Peyer's patch (tissue), 4 donors: ENCODE measurements around the gene ISY1.

Experiments used
- POLR2A ChIP-seq, 2 donors: fragments of 450-650 bp; IDR thresholded peaks; one replicate each; pipeline ENCODE4 v1.5.1; 2017; ENCODE audit warnings: antibody characterized with exemption in 2 of 2, mild to moderate bottlenecking in 2 of 2, moderate library complexity in 2 of 2
- TF ChIP-seq, protein P1 (sequence below), 6 experiments: fragments of 450-650 bp in 4 of 6; fragments of 200-600 bp in 2 of 6; sonication (generic) in 1 of 6; IDR thresholded peaks; one replicate each; pipeline ENCODE4 v1.5.1; 2017 to 2019; ENCODE audit warnings: antibody characterized with exemption in 6 of 6, mild to moderate bottlenecking in 3 of 6, moderate library complexity in 1 of 6

DNA sequence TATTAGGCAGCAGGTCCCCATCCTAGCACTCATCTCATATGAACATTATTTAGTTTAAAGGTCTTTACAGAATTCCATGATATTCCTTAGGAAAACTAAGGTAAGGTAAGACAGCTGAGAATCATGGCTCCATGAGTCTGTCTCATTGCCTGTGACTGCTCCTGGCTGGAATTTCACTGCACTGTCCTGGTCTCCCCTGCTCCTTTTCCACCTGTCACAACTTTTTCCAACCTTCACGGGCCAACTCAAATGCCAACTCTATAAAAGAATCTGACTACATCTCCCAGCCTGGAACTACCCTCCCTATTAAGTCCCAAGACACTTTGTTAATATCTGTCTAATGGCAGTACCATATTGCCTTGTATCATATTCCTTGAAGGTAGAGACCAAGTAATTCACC is 15.2 kb upstream of the ISY1 start:
- TF ChIP-seq, protein P1, sequence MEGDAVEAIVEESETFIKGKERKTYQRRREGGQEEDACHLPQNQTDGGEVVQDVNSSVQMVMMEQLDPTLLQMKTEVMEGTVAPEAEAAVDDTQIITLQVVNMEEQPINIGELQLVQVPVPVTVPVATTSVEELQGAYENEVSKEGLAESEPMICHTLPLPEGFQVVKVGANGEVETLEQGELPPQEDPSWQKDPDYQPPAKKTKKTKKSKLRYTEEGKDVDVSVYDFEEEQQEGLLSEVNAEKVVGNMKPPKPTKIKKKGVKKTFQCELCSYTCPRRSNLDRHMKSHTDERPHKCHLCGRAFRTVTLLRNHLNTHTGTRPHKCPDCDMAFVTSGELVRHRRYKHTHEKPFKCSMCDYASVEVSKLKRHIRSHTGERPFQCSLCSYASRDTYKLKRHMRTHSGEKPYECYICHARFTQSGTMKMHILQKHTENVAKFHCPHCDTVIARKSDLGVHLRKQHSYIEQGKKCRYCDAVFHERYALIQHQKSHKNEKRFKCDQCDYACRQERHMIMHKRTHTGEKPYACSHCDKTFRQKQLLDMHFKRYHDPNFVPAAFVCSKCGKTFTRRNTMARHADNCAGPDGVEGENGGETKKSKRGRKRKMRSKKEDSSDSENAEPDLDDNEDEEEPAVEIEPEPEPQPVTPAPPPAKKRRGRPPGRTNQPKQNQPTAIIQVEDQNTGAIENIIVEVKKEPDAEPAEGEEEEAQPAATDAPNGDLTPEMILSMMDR (IDR thresholded peaks at IDR 0.05) = no peak
- no peak for TF ChIP-seq POLR2A (IDR thresholded peaks at IDR 0.05)
